Neutrophil (primary cell): ENCODE measurements around the gene LINGO1.

Experiments used
- H3K27ac ChIP-seq: fragments of 200-600 bp; sonication (generic); 2 replicates; pipeline ENCODE4 v1.5.1; 2016; ENCODE audit warnings: mild to moderate bottlenecking, moderate library complexity
- H3K27me3 ChIP-seq: fragments of 200-600 bp; sonication (generic); 2 replicates; pipeline ENCODE4 v1.6.0; 2016; ENCODE audit warnings: mild to moderate bottlenecking
- H3K36me3 ChIP-seq: fragments of 200-600 bp; sonication (generic); 2 replicates; pipeline ENCODE4 v1.5.1; 2017
- H3K4me1 ChIP-seq, 2 experiments: fragments of 200-600 bp in 1 of 2; sonication (generic) in 1 of 2; 1 replicate in 1 of 2; 2 replicates in 1 of 2; pipeline versions ENCODE4 v1.5.1 to v1.6.1; 2013 to 2016; ENCODE audit warnings: low read depth in 1 of 2, low read length in 1 of 2, mild to moderate bottlenecking in 1 of 2, moderate library complexity in 1 of 2; ENCODE audit not compliant: control insufficient read depth in 1 of 2, insufficient read depth in 1 of 2
- H3K4me3 ChIP-seq, 2 experiments: fragments of 200-600 bp in 1 of 2; sonication (generic) in 1 of 2; 1 replicate in 1 of 2; 2 replicates in 1 of 2; pipeline ENCODE4 v1.5.1; 2013 to 2016; ENCODE audit warnings: low read depth in 1 of 2, low read length in 1 of 2, mild to moderate bottlenecking in 1 of 2, moderate library complexity in 1 of 2
- H3K9me3 ChIP-seq: fragments of 200-600 bp; sonication (generic); 2 replicates; pipeline ENCODE4 v1.5.1; 2016
- TF ChIP-seq, protein P1 (sequence below): fragments of 200-600 bp; sonication (generic); IDR thresholded peaks from 2 replicates; pipeline ENCODE4 v1.5.1; 2016; ENCODE audit warnings: antibody characterized with exemption

LINGO1 gene

DNA sequence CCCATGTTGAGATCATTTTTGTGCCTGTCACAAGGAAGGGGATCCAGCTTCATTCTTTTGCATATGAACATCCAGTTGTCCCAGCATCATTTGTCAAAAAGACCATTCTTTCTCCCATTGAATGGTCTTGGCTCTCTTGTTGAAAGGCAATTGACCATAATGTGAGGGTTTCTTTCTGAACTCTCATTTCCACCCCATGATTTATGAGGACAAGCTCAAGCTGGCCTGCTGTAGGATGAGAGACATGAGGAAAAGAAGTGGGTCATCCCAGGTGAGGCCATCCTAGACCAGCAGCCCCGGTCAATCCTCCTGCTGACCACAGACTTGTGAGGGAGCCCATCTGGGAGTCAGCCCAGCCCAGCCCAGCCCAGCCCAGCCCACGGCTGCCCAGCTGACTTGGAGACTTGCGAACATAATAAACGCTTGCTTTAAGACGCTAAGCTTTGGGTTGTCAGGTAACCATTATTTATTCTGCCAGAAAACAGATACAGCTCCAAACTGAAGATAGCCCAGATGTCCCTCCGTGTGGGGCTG, 69.0 kb downstream of the LINGO1 start:
- H3K27ac ChIP-seq, result no peak overlapping the region

More for the DNA sequence above, 69.0 kb downstream of the LINGO1 start:
- no peaks in the 10 kb centered on the region for H3K4me1 ChIP-seq
- TF ChIP-seq, protein P1, sequence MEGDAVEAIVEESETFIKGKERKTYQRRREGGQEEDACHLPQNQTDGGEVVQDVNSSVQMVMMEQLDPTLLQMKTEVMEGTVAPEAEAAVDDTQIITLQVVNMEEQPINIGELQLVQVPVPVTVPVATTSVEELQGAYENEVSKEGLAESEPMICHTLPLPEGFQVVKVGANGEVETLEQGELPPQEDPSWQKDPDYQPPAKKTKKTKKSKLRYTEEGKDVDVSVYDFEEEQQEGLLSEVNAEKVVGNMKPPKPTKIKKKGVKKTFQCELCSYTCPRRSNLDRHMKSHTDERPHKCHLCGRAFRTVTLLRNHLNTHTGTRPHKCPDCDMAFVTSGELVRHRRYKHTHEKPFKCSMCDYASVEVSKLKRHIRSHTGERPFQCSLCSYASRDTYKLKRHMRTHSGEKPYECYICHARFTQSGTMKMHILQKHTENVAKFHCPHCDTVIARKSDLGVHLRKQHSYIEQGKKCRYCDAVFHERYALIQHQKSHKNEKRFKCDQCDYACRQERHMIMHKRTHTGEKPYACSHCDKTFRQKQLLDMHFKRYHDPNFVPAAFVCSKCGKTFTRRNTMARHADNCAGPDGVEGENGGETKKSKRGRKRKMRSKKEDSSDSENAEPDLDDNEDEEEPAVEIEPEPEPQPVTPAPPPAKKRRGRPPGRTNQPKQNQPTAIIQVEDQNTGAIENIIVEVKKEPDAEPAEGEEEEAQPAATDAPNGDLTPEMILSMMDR, result no peak
- no peaks in the 10 kb centered on the region for H3K9me3 ChIP-seq
- H3K36me3 ChIP-seq, result no peaks in the 10 kb centered on the region
- H3K4me3 ChIP-seq, result no peak overlapping the region
- no peaks in the 10 kb centered on the region for H3K27me3 ChIP-seq
